Measurements from ENCODE around the gene ANKRD13B. TPM values are rescaled to one million over a fixed set of nuclear protein-coding genes. Genes with fewer than 3 reads are reported as not detected.
A peak's percentile ranks its signal among the peaks of the same experiment; 100 is the strongest.

ANKRD13B gene
- polyA plus RNA-seq, 1 donor (not counting 4 experiments of a cell fraction or from before 2014, with no cell fraction given), result 3.7 TPM

- Histone ChIP-seq H3K27ac (ENCODE audit: control insufficient read depth, insufficient read depth, low read length) (no peak overlapping the region), H3K4me2 (ENCODE audit: control insufficient read depth, extremely low read depth, insufficient read depth, low read depth, low read length) (no peak overlapping the region), H3K27me3 (ENCODE audit: control insufficient read depth, extremely low read depth, insufficient read depth, low read length) (no peaks in the 10 kb centered on the region), H2AFZ (ENCODE audit: control insufficient read depth, low read length) (no peak overlapping the region), H3K79me2 (ENCODE audit: control insufficient read depth, insufficient read depth, low read length) (no peaks in the 10 kb centered on the region), H4K20me1 (ENCODE audit: control insufficient read depth, extremely low read depth, insufficient read depth, low read length) (no peaks in the 10 kb centered on the region), H3K9ac (ENCODE audit: control insufficient read depth, extremely low read depth, insufficient read depth, low read length) (no peak overlapping the region), H3K36me3 (ENCODE audit: control insufficient read depth in 2 of 2, extremely low read depth in 1 of 2, insufficient read depth in 2 of 2, low read length in 2 of 2) (peaks cover 0 to 2% of the 10 kb centered on the region in 2 experiments), H3K4me1 (ENCODE audit: control insufficient read depth, extremely low read depth, insufficient read depth, low read length) (no peaks in the 10 kb centered on the region), H3K9me1 (ENCODE audit: control insufficient read depth, extremely low read depth, insufficient read depth, low read length) (no peaks in the 10 kb centered on the region), H3K4me3 (ENCODE audit: control insufficient read depth in 2 of 3, extremely low read depth in 1 of 3, insufficient read depth in 2 of 3, low read depth in 1 of 3, low read length in 3 of 3) (no peak overlapping the region), H3K9me3 (ENCODE audit: control insufficient read depth, low read depth, low read length) (no peaks in the 10 kb centered on the region)
- dilution Hi-C loops (cut with MboI; ENCODE audit: extremely low pct_ligation_motif_present, low sequenced_read_pairs), result no loop called here
- TF ChIP-seq CTCF (optimal IDR thresholded peaks at IDR 0.05 in 1 of 3, IDR thresholded peaks at IDR 0.05 in 1 of 3, conservative IDR thresholded peaks at IDR 0.05 in 1 of 3; ENCODE audit: extremely low read depth in 1 of 3, insufficient read depth in 2 of 3, low read length in 3 of 3) (no peak), EZH2 (IDR thresholded peaks at IDR 0.05; ENCODE audit: low read length) (no peak)
- DNase-seq (ENCODE audit: low read depth, low spot score), result no peak
- peak; percentile 56 for FAIRE-seq
Observed at GRCh38 chr17:29549177-29549923, 43.6 kb upstream of the ANKRD13B start.

- H3K9me3 ChIP-seq (ENCODE audit: control insufficient read depth, low read depth, low read length), result no peaks in the 10 kb centered on the region
- dilution Hi-C loops (cut with MboI; ENCODE audit: extremely low pct_ligation_motif_present, low sequenced_read_pairs), result no loop called here
- no peak overlapping the region for H3K4me2 ChIP-seq (ENCODE audit: control insufficient read depth, extremely low read depth, insufficient read depth, low read depth, low read length)
- no peak overlapping the region for H2AFZ ChIP-seq (ENCODE audit: control insufficient read depth, low read length)
- H3K36me3 ChIP-seq (ENCODE audit: control insufficient read depth in 2 of 2, extremely low read depth in 1 of 2, insufficient read depth in 2 of 2, low read length in 2 of 2), result no peaks in the 10 kb centered on the region
- TF ChIP-seq EZH2 (IDR thresholded peaks at IDR 0.05; ENCODE audit: low read length) (no peak), CTCF (optimal IDR thresholded peaks at IDR 0.05 in 1 of 3, IDR thresholded peaks at IDR 0.05 in 1 of 3, conservative IDR thresholded peaks at IDR 0.05 in 1 of 3; ENCODE audit: extremely low read depth in 1 of 3, insufficient read depth in 2 of 3, low read length in 3 of 3) (no peak)
- FAIRE-seq, result no peak
- no peaks in the 10 kb centered on the region for H3K79me2 ChIP-seq (ENCODE audit: control insufficient read depth, insufficient read depth, low read length)
- no peak for DNase-seq (ENCODE audit: low read depth, low spot score)
- H3K9ac ChIP-seq (ENCODE audit: control insufficient read depth, extremely low read depth, insufficient read depth, low read length), result no peak overlapping the region
- no peaks in the 10 kb centered on the region for H3K4me1 ChIP-seq (ENCODE audit: control insufficient read depth, extremely low read depth, insufficient read depth, low read length)
- no peaks in the 10 kb centered on the region for H3K9me1 ChIP-seq (ENCODE audit: control insufficient read depth, extremely low read depth, insufficient read depth, low read length)
- H3K27ac ChIP-seq (ENCODE audit: control insufficient read depth, insufficient read depth, low read length), result no peak overlapping the region
- H3K4me3 ChIP-seq (ENCODE audit: control insufficient read depth in 2 of 3, extremely low read depth in 1 of 3, insufficient read depth in 2 of 3, low read depth in 1 of 3, low read length in 3 of 3), result no peak overlapping the region
- no peaks in the 10 kb centered on the region for H3K27me3 ChIP-seq (ENCODE audit: control insufficient read depth, extremely low read depth, insufficient read depth, low read length)
- no peaks in the 10 kb centered on the region for H4K20me1 ChIP-seq (ENCODE audit: control insufficient read depth, extremely low read depth, insufficient read depth, low read length)
Observed at GRCh38 chr17:29555840-29556239, 37.1 kb upstream of the ANKRD13B start.
